ENCODE data around the gene CNNM1. TPM values are rescaled to one million over a fixed set of nuclear protein-coding genes. Genes with fewer than 3 reads are reported as not detected.

Gene CNNM1
- polyA plus RNA-seq, 1 experiment: 0.14 TPM

DNA sequence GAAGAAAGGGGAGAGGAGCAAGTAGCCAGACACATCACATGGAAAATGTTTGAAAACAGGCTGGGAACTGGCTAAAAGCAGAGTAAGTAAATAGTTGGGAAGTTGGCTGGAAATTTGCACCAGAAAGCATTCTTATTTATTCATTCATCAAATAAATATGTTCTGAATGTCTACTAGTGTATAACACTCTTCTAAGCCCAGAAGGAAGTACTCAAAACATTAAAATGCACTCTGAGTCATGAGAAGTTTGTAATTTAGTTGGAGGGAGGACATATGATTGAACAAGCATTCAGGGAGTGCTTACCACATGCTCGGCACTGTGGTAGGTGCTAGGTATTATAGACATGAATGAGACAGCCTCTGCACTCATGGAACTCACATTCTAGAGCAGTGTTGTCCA lies 37.0 kb upstream of the CNNM1 start:
- TF ChIP-seq, protein P1, sequence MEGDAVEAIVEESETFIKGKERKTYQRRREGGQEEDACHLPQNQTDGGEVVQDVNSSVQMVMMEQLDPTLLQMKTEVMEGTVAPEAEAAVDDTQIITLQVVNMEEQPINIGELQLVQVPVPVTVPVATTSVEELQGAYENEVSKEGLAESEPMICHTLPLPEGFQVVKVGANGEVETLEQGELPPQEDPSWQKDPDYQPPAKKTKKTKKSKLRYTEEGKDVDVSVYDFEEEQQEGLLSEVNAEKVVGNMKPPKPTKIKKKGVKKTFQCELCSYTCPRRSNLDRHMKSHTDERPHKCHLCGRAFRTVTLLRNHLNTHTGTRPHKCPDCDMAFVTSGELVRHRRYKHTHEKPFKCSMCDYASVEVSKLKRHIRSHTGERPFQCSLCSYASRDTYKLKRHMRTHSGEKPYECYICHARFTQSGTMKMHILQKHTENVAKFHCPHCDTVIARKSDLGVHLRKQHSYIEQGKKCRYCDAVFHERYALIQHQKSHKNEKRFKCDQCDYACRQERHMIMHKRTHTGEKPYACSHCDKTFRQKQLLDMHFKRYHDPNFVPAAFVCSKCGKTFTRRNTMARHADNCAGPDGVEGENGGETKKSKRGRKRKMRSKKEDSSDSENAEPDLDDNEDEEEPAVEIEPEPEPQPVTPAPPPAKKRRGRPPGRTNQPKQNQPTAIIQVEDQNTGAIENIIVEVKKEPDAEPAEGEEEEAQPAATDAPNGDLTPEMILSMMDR (IDR thresholded peaks at IDR 0.05; ENCODE audit: low read depth, low read length): no peak
- no peak overlapping the region for H3K27ac ChIP-seq (ENCODE audit: low read depth, low read length)
- H3K4me3 ChIP-seq (ENCODE audit: low read depth, low read length): no peak overlapping the region
- H3K9me3 ChIP-seq (ENCODE audit: control insufficient read depth, insufficient read depth, low read length): no peaks in the 10 kb centered on the region
- H3K27me3 ChIP-seq (ENCODE audit: control insufficient read depth, insufficient read depth, low read length): no peaks in the 10 kb centered on the region
- DNase-seq (ENCODE audit: low read depth, low spot score): no peak
- POLR2A ChIA-PET: no interaction called here
- CTCF ChIA-PET: interaction anchor here (1.6 kb wide), 1 partner anchor 825 kb away, joined by 3 read pairs; no protein-coding TSS in a partner anchor

DNA sequence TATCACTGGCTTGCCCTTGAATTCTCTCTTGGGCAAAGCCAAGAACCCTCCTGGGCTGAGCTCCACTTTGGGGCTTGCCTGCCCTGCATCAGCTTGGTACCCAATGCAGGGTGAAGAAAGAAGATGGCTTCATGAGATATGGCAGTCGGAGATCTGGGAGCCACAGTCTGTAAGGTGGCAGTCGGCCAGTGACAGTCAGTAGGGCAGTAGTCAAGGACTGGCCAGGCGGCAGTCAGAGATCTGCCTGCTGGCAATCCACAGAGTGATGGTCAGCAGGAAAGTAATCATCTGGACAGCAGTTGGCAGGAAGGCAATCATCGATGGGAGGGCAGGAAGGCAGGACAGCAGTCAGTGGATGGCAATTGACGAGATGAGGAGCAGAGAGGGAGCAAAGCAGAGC lies 32.6 kb upstream of the CNNM1 start:
- H3K27me3 ChIP-seq (ENCODE audit: control insufficient read depth, insufficient read depth, low read length): no peaks in the 10 kb centered on the region
- no peak overlapping the region for H3K27ac ChIP-seq (ENCODE audit: low read depth, low read length)
- no peak overlapping the region for H3K4me3 ChIP-seq (ENCODE audit: low read depth, low read length)
- no peak for DNase-seq (ENCODE audit: low read depth, low spot score)
- TF ChIP-seq, protein P1 (IDR thresholded peaks at IDR 0.05; ENCODE audit: low read depth, low read length): no peak
- H3K9me3 ChIP-seq (ENCODE audit: control insufficient read depth, insufficient read depth, low read length): no peaks in the 10 kb centered on the region
- POLR2A ChIA-PET: no interaction called here
- CTCF ChIA-PET: no interaction called here

DNA sequence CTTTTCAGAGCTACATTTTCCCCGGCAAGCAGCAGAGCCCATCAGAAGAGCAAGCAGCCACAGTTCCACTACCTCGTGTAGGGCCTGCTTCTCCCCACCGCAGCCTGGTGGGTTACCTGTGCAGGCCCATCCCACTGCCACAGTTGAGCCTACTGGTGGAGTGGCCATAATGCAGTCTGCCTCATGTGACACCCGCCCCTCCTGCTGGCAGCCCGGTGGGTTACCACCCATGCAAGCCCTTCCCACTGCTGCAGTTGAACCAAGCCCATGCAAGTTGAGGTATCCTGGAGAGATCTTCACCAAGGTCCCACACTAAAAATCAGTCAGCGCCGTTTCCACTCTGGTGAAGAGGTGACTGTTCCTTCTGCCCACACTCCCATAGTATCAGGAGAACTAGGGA lies 32.1 kb upstream of the CNNM1 start:
- ChIA-PET POLR2A (no interaction called here), CTCF (no interaction called here)
- Histone ChIP-seq H3K9me3 (ENCODE audit: control insufficient read depth, insufficient read depth, low read length) (no peaks in the 10 kb centered on the region), H3K4me3 (ENCODE audit: low read depth, low read length) (no peak overlapping the region), H3K27me3 (ENCODE audit: control insufficient read depth, insufficient read depth, low read length) (no peaks in the 10 kb centered on the region), H3K27ac (ENCODE audit: low read depth, low read length) (no peak overlapping the region)
- TF ChIP-seq, protein P1 (IDR thresholded peaks at IDR 0.05; ENCODE audit: low read depth, low read length): no peak
- DNase-seq (ENCODE audit: low read depth, low spot score): no peak

DNA sequence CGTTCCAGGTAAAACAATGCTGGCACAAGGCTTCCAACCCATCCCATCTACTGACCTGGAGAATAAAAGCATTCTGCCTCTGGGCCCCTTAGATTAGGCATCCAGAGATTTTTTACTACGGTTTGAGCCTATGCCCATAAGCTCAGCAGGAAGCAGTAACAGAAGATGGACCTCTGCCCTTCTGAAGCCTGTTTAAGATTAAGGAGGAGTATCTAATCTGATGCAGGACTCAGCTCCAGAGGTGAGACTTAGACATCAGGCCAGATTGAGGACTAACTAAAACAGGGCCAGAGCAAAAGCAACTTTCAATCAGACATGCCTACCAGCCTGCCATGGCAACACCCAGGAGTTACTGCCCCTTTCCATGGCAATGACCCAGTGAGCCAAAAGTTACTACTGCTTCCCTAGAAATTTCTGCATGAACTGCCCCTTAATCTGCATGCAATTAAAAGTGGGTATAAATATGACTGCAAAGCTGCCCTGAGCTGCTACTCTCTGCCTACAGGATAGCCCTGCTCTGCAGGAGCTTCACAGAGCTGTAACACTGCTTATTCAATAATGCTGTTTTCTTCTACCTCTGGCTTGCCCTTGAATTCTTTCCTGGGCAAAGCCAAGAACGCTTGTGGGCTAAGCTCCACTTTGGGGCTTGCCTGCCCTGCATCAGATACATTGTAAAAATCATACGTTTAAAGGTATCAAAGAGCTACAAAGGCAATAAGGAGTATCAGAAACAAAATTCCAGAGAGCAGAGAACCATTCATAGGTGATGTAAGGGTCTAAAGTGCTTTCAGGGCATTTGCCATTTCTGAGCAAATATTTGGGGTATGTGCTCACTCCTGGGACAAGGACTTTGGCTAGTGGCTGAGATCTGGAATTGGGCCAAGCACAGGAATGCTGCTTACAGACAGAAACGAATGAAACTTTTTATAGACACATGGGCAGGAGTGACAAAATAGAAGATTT lies 25.0 kb upstream of the CNNM1 start:
- ChIA-PET CTCF (no interaction called here), POLR2A (no interaction called here)
- Histone ChIP-seq H3K27ac (ENCODE audit: low read depth, low read length) (no peak overlapping the region), H3K4me3 (ENCODE audit: low read depth, low read length) (no peak overlapping the region), H3K27me3 (ENCODE audit: control insufficient read depth, insufficient read depth, low read length) (no peaks in the 10 kb centered on the region), H3K9me3 (ENCODE audit: control insufficient read depth, insufficient read depth, low read length) (no peaks in the 10 kb centered on the region)
- TF ChIP-seq, protein P1 (IDR thresholded peaks at IDR 0.05; ENCODE audit: low read depth, low read length): no peak
- DNase-seq (ENCODE audit: low read depth, low spot score): no peak

DNA sequence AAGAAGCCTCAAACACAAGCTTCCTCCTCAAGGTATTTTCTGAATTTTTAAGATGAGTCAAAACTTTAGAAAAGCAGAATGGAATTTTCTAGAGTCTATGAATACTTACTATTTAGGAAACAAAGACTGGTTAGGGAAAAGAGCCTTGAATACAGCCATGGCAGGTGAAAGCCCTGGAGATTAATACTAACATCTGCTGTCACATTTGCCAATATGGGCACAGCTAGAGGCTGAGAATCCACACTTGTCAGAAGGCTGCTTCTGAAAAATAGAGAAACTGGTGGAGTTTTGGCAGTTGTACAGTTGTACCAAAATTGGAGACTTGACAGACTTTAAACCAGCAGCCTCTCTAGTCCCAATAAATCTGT lies 24.3 kb upstream of the CNNM1 start:
- ChIA-PET CTCF (no interaction called here), POLR2A (no interaction called here)
- no peak overlapping the region for H3K27ac ChIP-seq (ENCODE audit: low read depth, low read length)
- DNase-seq (ENCODE audit: low read depth, low spot score): no peak
- TF ChIP-seq, protein P1 (IDR thresholded peaks at IDR 0.05; ENCODE audit: low read depth, low read length): no peak
- H3K4me3 ChIP-seq (ENCODE audit: low read depth, low read length): no peak overlapping the region
- no peaks in the 10 kb centered on the region for H3K27me3 ChIP-seq (ENCODE audit: control insufficient read depth, insufficient read depth, low read length)
- H3K9me3 ChIP-seq (ENCODE audit: control insufficient read depth, insufficient read depth, low read length): no peaks in the 10 kb centered on the region

Measured in AG04450 (cell line).